Fibroblast of lung (primary cell): ENCODE measurements around the gene GUCY1A2.

Experiments used
- CTCF ChIP-seq, 2 donors: IDR thresholded peaks in 1 of 2; conservative IDR thresholded peaks in 1 of 2; 1 replicate in 1 of 2; 2 replicates in 1 of 2; pipeline ENCODE4 v1.5.1; 2011 to 2012; ENCODE audit warnings: low read length in 2 of 2, control low read depth in 1 of 2, inconsistent platforms in 1 of 2, low read depth in 1 of 2, mild to moderate bottlenecking in 1 of 2
- EZH2 ChIP-seq: IDR thresholded peaks from 2 replicates; pipeline ENCODE4 v1.5.1; 2012; ENCODE audit warnings: low read length, control low read depth, mild to moderate bottlenecking; ENCODE audit errors: missing control alignments

- TF ChIP-seq CTCF (conservative IDR thresholded peaks at IDR 0.05 in 1 of 2, IDR thresholded peaks at IDR 0.05 in 1 of 2; ENCODE audit: low read depth in 1 of 2, low read length in 2 of 2) (no peak), EZH2 (no peak)
These were observed 79.1 kb downstream of the GUCY1A2 start for GRCh38 chr11:106939157-106939556.
